MCF 10A (cell line): ENCODE measurements around the gene BCAS3. TPM values are rescaled to one million over a fixed set of nuclear protein-coding genes. Genes with fewer than 3 reads are reported as not detected.
"Not testable (repeated sequence)": the region's sequence is repeated elsewhere in the genome, so short reads cannot be mapped to it uniquely, and the experiment has no call there.

Experiments
- BruUV-seq: library from RNA; stranded (reverse); fragments of 400-500 nt; replicated peaks from 2 replicates; lab custom pipeline; 2021; lab: Mats Ljungman, UMichigan
- CTCF ChIA-PET: fragments of 300-600 bp; sonication (Branson Sonifier 250); formaldehyde crosslinking; extraction: SDS; loops from one replicate; lab custom pipeline; 2021; ENCODE audit warnings: antibody characterized with exemption, inconsistent platforms; lab: Yijun Ruan, JAX
- POLR2A ChIA-PET: fragments of 300-600, 350-650 bp; sonication (Branson Sonifier 250); formaldehyde crosslinking; extraction: SDS; loops from one replicate; lab custom pipeline; 2020; ENCODE audit warnings: antibody characterized with exemption, inconsistent platforms; lab: Yijun Ruan, JAX
- DNase-seq: peaks from one replicate; pipeline ENCODE4 v3.0.0-alpha.2; 2018; ENCODE audit not compliant: unreplicated experiment
- H3K27ac Mint-ChIP-seq: one replicate; pipeline ENCODE4 v1.8.0; 2022; ENCODE audit warnings: mild to moderate bottlenecking, low read depth, mixed read lengths; ENCODE audit not compliant: unreplicated experiment
- H3K27me3 Mint-ChIP-seq: one replicate; pipeline ENCODE4 v1.8.0; 2022; ENCODE audit warnings: mixed read lengths; ENCODE audit not compliant: insufficient read depth, unreplicated experiment
- H3K36me3 Mint-ChIP-seq: one replicate; pipeline ENCODE4 v1.8.0; 2022; ENCODE audit warnings: mild to moderate bottlenecking, moderate library complexity, mixed read lengths; ENCODE audit not compliant: insufficient read depth, unreplicated experiment
- H3K4me1 Mint-ChIP-seq: one replicate; pipeline ENCODE4 v1.8.0; 2022; ENCODE audit warnings: mixed read lengths; ENCODE audit not compliant: insufficient read depth, unreplicated experiment
- H3K4me3 Mint-ChIP-seq: one replicate; pipeline ENCODE4 v1.8.0; 2022; ENCODE audit warnings: mild to moderate bottlenecking, moderate library complexity, mixed read lengths; ENCODE audit not compliant: unreplicated experiment
- H3K9me3 Mint-ChIP-seq: one replicate; pipeline ENCODE4 v1.8.0; 2022; ENCODE audit warnings: mixed read lengths; ENCODE audit not compliant: unreplicated experiment
- intact Hi-C: fragments of 100-400 bp; cut with micrococcal nuclease; formaldehyde crosslinking; loops from 2 replicates; pipeline ENCODE4 v1.14.1; 2022
- total RNA-seq: library from RNA; stranded (reverse); gene quantifications from 2 replicates; pipeline ENCODE4 v1.2.3, GENCODE V29; 2022
- TF ChIP-seq, protein P1 (sequence below): fragments of 200-600 bp; IDR thresholded peaks from one replicate; pipeline ENCODE4 v1.8.0; 2022; ENCODE audit warnings: antibody characterized with exemption, mild to moderate bottlenecking; ENCODE audit not compliant: unreplicated experiment

BCAS3 gene
- total RNA-seq, 1 experiment from 2014 or later: 14.6 TPM

DNA sequence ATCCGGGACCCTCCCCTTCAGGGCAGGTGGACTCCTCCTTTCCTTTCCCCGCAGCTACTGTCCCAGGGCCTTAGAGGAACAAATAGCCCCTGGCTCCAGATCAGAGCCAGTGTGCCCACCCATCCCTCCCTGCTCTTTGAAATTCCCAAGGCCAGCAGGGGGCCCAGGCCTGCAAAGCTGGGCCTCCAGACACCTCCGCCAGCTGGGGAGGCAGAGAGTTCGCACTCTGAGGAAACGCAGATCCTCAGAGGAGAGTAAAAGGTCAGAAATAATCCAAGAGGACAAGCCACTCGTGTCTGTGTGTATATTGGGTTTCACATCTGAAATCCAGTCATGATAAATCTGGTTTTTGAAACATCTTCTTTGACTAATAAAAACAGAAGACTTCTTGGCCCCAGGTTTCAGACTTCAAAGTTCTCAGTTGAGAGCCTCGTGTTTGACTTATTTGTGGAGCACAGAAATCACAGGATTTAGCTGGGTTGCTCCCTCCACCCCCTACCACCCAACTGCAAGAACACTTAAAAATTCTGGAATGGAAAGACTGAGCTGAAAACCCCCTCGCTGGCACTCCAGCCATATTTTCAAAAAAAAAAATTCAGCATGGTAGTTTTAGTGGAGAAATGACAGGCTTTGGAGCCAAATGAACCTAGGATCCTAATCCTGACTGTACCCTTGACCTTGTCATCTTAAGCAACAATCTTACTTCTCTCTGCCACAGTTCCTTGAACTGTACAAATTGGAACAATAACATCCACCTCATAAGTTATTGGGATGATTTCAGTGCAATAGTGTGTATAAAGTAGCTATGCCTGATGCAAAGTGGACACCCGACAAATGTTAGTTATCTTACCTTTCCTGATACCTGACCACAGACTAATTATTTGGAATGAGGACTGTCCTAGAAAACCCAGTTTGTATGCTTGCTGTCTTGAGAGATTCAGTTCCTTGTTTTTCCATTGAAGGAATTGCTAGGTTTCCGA, 677.5 kb downstream of the BCAS3 start:
- DNase-seq: no peak
- no peak overlapping the region for H3K27ac Mint-ChIP-seq
- no peak overlapping the region for H3K4me3 Mint-ChIP-seq
- no peaks in the 10 kb centered on the region for H3K27me3 Mint-ChIP-seq
- no TSS peak for BruUV-seq
- H3K36me3 Mint-ChIP-seq: peaks cover 6% of the 10 kb centered on the region
- H3K4me1 Mint-ChIP-seq: peaks cover 9% of the 10 kb centered on the region
- intact Hi-C loops: no loop called here
- no peaks in the 10 kb centered on the region for H3K9me3 Mint-ChIP-seq
- ChIA-PET CTCF (interaction anchor here (0.6 kb wide), 1 partner anchor 228 kb away, joined by 3 read pairs; no protein-coding TSS in a partner anchor), POLR2A (interaction anchor here (1.5 kb wide), 1 partner anchor 44 kb away, joined by 5 read pairs; the partner anchor contains the start of gene TBX2)
- TF ChIP-seq, protein P1, sequence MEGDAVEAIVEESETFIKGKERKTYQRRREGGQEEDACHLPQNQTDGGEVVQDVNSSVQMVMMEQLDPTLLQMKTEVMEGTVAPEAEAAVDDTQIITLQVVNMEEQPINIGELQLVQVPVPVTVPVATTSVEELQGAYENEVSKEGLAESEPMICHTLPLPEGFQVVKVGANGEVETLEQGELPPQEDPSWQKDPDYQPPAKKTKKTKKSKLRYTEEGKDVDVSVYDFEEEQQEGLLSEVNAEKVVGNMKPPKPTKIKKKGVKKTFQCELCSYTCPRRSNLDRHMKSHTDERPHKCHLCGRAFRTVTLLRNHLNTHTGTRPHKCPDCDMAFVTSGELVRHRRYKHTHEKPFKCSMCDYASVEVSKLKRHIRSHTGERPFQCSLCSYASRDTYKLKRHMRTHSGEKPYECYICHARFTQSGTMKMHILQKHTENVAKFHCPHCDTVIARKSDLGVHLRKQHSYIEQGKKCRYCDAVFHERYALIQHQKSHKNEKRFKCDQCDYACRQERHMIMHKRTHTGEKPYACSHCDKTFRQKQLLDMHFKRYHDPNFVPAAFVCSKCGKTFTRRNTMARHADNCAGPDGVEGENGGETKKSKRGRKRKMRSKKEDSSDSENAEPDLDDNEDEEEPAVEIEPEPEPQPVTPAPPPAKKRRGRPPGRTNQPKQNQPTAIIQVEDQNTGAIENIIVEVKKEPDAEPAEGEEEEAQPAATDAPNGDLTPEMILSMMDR: no peak

DNA sequence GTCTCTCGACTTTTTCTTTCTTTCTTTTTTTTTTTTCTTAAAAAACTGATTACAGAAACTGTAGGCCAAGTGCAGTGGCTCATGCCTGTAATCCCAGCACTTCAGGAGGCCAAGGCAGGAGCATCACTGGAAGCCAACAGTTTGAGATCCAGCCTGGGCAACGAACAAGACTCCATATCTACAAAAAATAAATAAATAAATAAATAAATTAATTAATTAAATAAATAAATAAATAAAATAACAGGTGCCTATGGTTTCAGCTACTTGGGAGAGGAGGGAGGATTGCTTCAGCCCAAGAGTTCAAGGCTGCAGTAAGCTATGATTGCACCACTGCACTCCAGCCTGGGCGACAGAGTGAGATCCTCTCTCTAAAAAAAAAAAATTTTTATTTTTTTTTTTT, 679.4 kb downstream of the BCAS3 start:
- H3K36me3 Mint-ChIP-seq, BruUV-seq, H3K4me3 Mint-ChIP-seq, intact Hi-C loops, H3K27me3 Mint-ChIP-seq, CTCF ChIA-PET, POLR2A ChIA-PET, H3K9me3 Mint-ChIP-seq, DNase-seq: not testable (repeated sequence)
- H3K27ac Mint-ChIP-seq: peak overlapping the region; percentile 82
- H3K4me1 Mint-ChIP-seq: peaks cover 26% of the 10 kb centered on the region

DNA sequence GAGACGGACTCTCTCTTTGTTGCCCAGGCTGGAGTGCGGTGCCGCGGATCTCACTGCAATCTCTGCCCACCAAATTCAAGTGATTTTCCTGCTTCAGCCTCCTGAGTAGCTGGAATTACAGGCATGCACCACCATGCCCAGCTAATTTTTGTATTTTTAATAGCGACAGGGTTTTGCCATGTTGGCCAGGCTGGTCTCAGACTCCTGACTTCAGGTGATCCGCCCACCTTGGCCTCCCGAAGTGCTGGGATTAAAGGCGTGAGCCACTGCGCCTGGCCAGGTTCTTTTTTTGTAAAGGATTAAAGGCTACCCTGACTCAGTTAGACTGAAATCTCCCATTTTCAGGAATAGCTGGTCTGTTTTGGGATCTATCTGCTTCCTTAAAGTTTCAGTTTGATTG, 681.9 kb downstream of the BCAS3 start:
- BruUV-seq, H3K27ac Mint-ChIP-seq, intact Hi-C loops, H3K9me3 Mint-ChIP-seq, H3K36me3 Mint-ChIP-seq, H3K4me3 Mint-ChIP-seq, DNase-seq, H3K27me3 Mint-ChIP-seq: not testable (repeated sequence)
- H3K4me1 Mint-ChIP-seq: peaks cover 26% of the 10 kb centered on the region
- POLR2A ChIA-PET: interaction anchor here (0.6 to 2.4 kb wide), 4 partner anchors 8 to 40 kb away, joined by 3 to 10 read pairs (median 4); partner anchors contain the start of gene TBX2
- CTCF ChIA-PET: interaction anchor here (0.5 to 1.4 kb wide), 8 partner anchors 29 to 641 kb away, joined by 3 to 5 read pairs (median 4); no protein-coding TSS in a partner anchor

DNA sequence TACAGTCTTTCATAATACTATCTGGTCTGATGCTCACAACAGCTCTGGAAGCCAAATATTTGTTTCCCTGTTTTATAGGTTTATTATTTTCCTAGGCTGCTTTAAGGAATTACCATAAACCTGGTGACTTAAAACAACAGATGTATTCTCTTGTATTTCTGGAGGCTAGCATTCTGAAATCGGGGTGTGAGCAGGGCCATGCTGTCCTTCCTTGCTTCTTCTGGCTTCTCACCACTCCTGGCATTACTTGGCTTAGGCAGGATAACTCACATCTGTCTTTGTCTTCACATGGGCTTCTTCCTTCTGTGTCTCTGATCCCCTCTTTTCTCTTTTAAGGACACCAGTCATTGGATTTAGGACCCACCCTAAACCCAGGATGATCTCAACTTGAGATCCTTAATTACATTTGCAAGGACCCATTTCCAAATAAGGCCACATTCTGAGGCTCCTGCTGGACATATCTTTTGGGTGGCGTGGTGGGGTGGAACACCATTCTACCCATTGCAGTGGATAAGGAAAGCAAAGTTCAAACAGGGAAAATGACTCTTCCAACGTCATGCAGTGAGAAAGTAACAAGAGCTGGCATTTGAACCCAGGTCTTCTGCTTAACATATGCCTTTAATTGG, 682.8 kb downstream of the BCAS3 start:
- POLR2A ChIA-PET: interaction anchor here (1.5 to 2.4 kb wide), 3 partner anchors 9 to 46 kb away, joined by 4 to 10 read pairs (median 4); partner anchors contain the start of gene TBX2
- no peaks in the 10 kb centered on the region for H3K27me3 Mint-ChIP-seq
- H3K4me3 Mint-ChIP-seq: no peak overlapping the region
- intact Hi-C loops: no loop called here
- DNase-seq: no peak
- peaks cover 6% of the 10 kb centered on the region for H3K36me3 Mint-ChIP-seq
- no peaks in the 10 kb centered on the region for H3K9me3 Mint-ChIP-seq
- CTCF ChIA-PET: interaction anchor here (0.5 to 1.4 kb wide), 5 partner anchors 10 to 642 kb away, joined by 3 to 4 read pairs (median 3); no protein-coding TSS in a partner anchor
- BruUV-seq: no TSS peak
- H3K27ac Mint-ChIP-seq: peak overlapping the region; percentile 78
- TF ChIP-seq, protein P1: no peak
- peaks cover 26% of the 10 kb centered on the region for H3K4me1 Mint-ChIP-seq
